CD4-positive, alpha-beta T cell (primary cell): ENCODE results near the gene RPGRIP1L. TPM values are rescaled to one million over a fixed set of nuclear protein-coding genes. Genes with fewer than 3 reads are reported as not detected.

Experiments
- ATAC-seq: fragments of 200-7000 bp; cut with Tn5 transposase; one replicate; pipeline ENCODE4 v1.10.0; 2022; ENCODE audit warnings: mild to moderate bottlenecking; ENCODE audit not compliant: poor library complexity
- CTCF ChIA-PET: fragments of 350-600 bp; sonication (Branson Sonifier 250); formaldehyde crosslinking; loops from one replicate; lab custom pipeline; 2021; ENCODE audit warnings: antibody characterized with exemption, inconsistent platforms; lab: Charles Lee
- POLR2A ChIA-PET: fragments of 350-600 bp; sonication (Branson Sonifier 250); formaldehyde crosslinking; loops from one replicate; lab custom pipeline; 2021; ENCODE audit warnings: antibody characterized with exemption, inconsistent platforms; lab: Charles Lee
- DNase-seq, 14 experiments: peaks; one replicate each; pipeline ENCODE4 v3.0.0-alpha.2; 2013 to 2020; ENCODE audit warnings: mixed read lengths in 2 of 14
- H3K27ac ChIP-seq, 2 donors: one replicate each; pipeline versions ENCODE4 v1.5.1 to v1.7.0; 2013; ENCODE audit warnings: low read length in 2 of 2, low read depth in 1 of 2, mild to moderate bottlenecking in 1 of 2
- H3K27me3 ChIP-seq, 2 experiments: 1 replicate in 1 of 2; 2 replicates in 1 of 2; pipeline versions ENCODE4 v1.6.1 to v1.7.0; 2013; ENCODE audit warnings: low read length in 2 of 2, control low read depth in 1 of 2, mild to moderate bottlenecking in 1 of 2, moderate library complexity in 1 of 2; ENCODE audit not compliant: insufficient read depth in 2 of 2, control insufficient read depth in 1 of 2
- H3K36me3 ChIP-seq: one replicate; pipeline ENCODE4 v1.6.1; 2013; ENCODE audit warnings: low read length, control low read depth; ENCODE audit not compliant: insufficient read depth
- H3K4me1 ChIP-seq: one replicate; pipeline ENCODE4 v1.6.1; 2013; ENCODE audit warnings: low read length, control low read depth; ENCODE audit not compliant: insufficient read depth
- H3K4me3 ChIP-seq: one replicate; pipeline ENCODE4 v1.5.1; 2013; ENCODE audit warnings: mild to moderate bottlenecking, low read length, moderate library complexity
- H3K9me3 ChIP-seq, 2 experiments: 1 replicate in 1 of 2; 2 replicates in 1 of 2; pipeline versions ENCODE4 v1.6.1 to v1.7.0; 2013; ENCODE audit warnings: low read length in 2 of 2, mild to moderate bottlenecking in 2 of 2, control low read depth in 1 of 2, moderate library complexity in 1 of 2; ENCODE audit not compliant: control insufficient read depth in 1 of 2, insufficient read depth in 1 of 2
- H3K27ac Mint-ChIP-seq: one replicate; pipeline ENCODE4 v1.8.0; 2020; ENCODE audit warnings: mixed read lengths
- H3K27me3 Mint-ChIP-seq: one replicate; pipeline ENCODE4 v1.8.0; 2021; ENCODE audit warnings: mixed read lengths
- H3K36me3 Mint-ChIP-seq: one replicate; pipeline ENCODE4 v1.8.0; 2021; ENCODE audit warnings: low read depth, mixed read lengths
- H3K4me1 Mint-ChIP-seq: one replicate; pipeline ENCODE4 v1.8.0; 2021; ENCODE audit warnings: low read depth, mixed read lengths
- H3K4me3 Mint-ChIP-seq: one replicate; pipeline ENCODE4 v1.8.0; 2020; ENCODE audit warnings: mild to moderate bottlenecking, mixed read lengths
- H3K9me3 Mint-ChIP-seq: one replicate; pipeline ENCODE4 v1.8.0; 2020; ENCODE audit warnings: mixed read lengths
- CTCF ChIP-seq: fragments of 200-600 bp; IDR thresholded peaks from one replicate; pipeline ENCODE4 v1.8.0; 2022; ENCODE audit warnings: antibody characterized with exemption, mild to moderate bottlenecking
- intact Hi-C, 2 experiments: fragments of 100-400 bp; cut with DNase I in 1 of 2; cut with micrococcal nuclease in 1 of 2; formaldehyde crosslinking; loops; one replicate each; pipeline versions ENCODE4 v1.15.1 to v1.9.0; 2023 to 2025; cut with DNase I, micrococcal nuclease
- total RNA-seq, 174 experiments: library from RNA in 2 of 174; stranded (reverse) in 2 of 174; gene quantifications; one replicate each; pipeline ENCODE4 v1.2.3 and lab custom pipeline; 2021 to 2026

Gene RPGRIP1L
- total RNA-seq, 2 experiments from 2014 or later, result 2.4 to 2.5 TPM

GRCh38 chr16:53680756-53681155 lies 22.9 kb downstream of the RPGRIP1L start:
- DNase-seq (no peak), ATAC-seq (no peak)
- no peaks in the 10 kb centered on the region for H3K4me1 ChIP-seq
- H3K36me3 ChIP-seq, result no peaks in the 10 kb centered on the region
- H3K4me3 ChIP-seq, result no peak overlapping the region
- H3K9me3 ChIP-seq, result no peaks in the 10 kb centered on the region
- H3K4me1 Mint-ChIP-seq, result no peaks in the 10 kb centered on the region
- intact Hi-C loops, result no loop called here
- H3K27ac Mint-ChIP-seq, result no peak overlapping the region
- CTCF ChIA-PET, result no interaction called here
- TF ChIP-seq CTCF, result no peak
- no peaks in the 10 kb centered on the region for H3K27me3 ChIP-seq
- H3K27ac ChIP-seq, result no peak overlapping the region
- H3K27me3 Mint-ChIP-seq, result no peaks in the 10 kb centered on the region
- H3K4me3 Mint-ChIP-seq, result no peak overlapping the region
- H3K9me3 Mint-ChIP-seq, result no peaks in the 10 kb centered on the region
- H3K36me3 Mint-ChIP-seq, result peaks cover 19% of the 10 kb centered on the region
- POLR2A ChIA-PET, result no interaction called here

- no peak overlapping the region for H3K27ac Mint-ChIP-seq
- POLR2A ChIA-PET, result no interaction called here
- H3K36me3 Mint-ChIP-seq, result peaks cover 8% of the 10 kb centered on the region
- intact Hi-C loops, result no loop called here
- no peaks in the 10 kb centered on the region for H3K27me3 Mint-ChIP-seq
- Histone ChIP-seq H3K36me3 (no peaks in the 10 kb centered on the region), H3K27ac (no peak overlapping the region), H3K4me1 (no peaks in the 10 kb centered on the region), H3K27me3 (no peaks in the 10 kb centered on the region), H3K4me3 (no peak overlapping the region), H3K9me3 (no peaks in the 10 kb centered on the region)
- TF ChIP-seq CTCF, result no peak
- H3K4me1 Mint-ChIP-seq, result no peaks in the 10 kb centered on the region
- DNase-seq (no peak), ATAC-seq (no peak)
- no peak overlapping the region for H3K4me3 Mint-ChIP-seq
- no peaks in the 10 kb centered on the region for H3K9me3 Mint-ChIP-seq
- CTCF ChIA-PET, result interaction anchor here (1.2 kb wide), 1 partner anchor 11 kb away, joined by 3 read pairs; no protein-coding TSS in a partner anchor
Measured at GRCh38 chr16:53678756-53679343, 24.8 kb downstream of the RPGRIP1L start.

- peaks cover 1% of the 10 kb centered on the region for H3K36me3 Mint-ChIP-seq
- H3K27ac ChIP-seq, result no peak overlapping the region
- no peaks in the 10 kb centered on the region for H3K36me3 ChIP-seq
- intact Hi-C loops, result no loop called here
- H3K4me3 Mint-ChIP-seq, result no peak overlapping the region
- no peak overlapping the region for H3K4me3 ChIP-seq
- POLR2A ChIA-PET, result no interaction called here
- TF ChIP-seq CTCF, result no peak
- DNase-seq (no peak), ATAC-seq (no peak)
- CTCF ChIA-PET, result interaction anchor here (1.2 kb wide), 1 partner anchor 10 kb away, joined by 3 read pairs; no protein-coding TSS in a partner anchor
- H3K9me3 Mint-ChIP-seq, result no peaks in the 10 kb centered on the region
- no peaks in the 10 kb centered on the region for H3K9me3 ChIP-seq
- H3K4me1 ChIP-seq, result no peaks in the 10 kb centered on the region
- H3K4me1 Mint-ChIP-seq, result no peaks in the 10 kb centered on the region
- H3K27me3 Mint-ChIP-seq, result no peaks in the 10 kb centered on the region
- no peak overlapping the region for H3K27ac Mint-ChIP-seq
- no peaks in the 10 kb centered on the region for H3K27me3 ChIP-seq
Measured at GRCh38 chr16:53678155-53678554, 25.5 kb downstream of the RPGRIP1L start.
